GM12878 (cell line): ENCODE data around the gene MAD2L2. TPM values are rescaled to one million over a fixed set of nuclear protein-coding genes. Genes with fewer than 3 reads are reported as not detected.

Experiments used
- ATAC-seq: fragments of 200-7000 bp; cut with Tn5 transposase; 3 replicates; pipeline ENCODE4 v1.9.1; 2020; ENCODE audit warnings: mild to moderate bottlenecking, moderate library complexity
- BruUV-seq: library from RNA; stranded (reverse); fragments of 400-500 nt; replicated peaks from 2 replicates; lab custom pipeline; 2021; lab: Mats Ljungman, UMichigan
- CTCF ChIA-PET: fragments of 300-600 bp; sonication (Branson Sonifier 250); formaldehyde crosslinking; extraction: SDS; loops from one replicate; lab custom pipeline; 2021; ENCODE audit warnings: inconsistent platforms; lab: Yijun Ruan, JAX
- POLR2A ChIA-PET: fragments of 350-600 bp; formaldehyde crosslinking; extraction: SDS; loops from one replicate; lab custom pipeline; 2021; ENCODE audit warnings: inconsistent platforms; lab: Charles Lee
- RAD21 ChIA-PET: fragments of 300-600 bp; sonication (Branson Sonifier 250); formaldehyde crosslinking; loops from one replicate; lab custom pipeline; 2023; ENCODE audit warnings: antibody characterized with exemption; ENCODE audit not compliant: unreplicated experiment; lab: Charles Lee
- SMC1A ChIA-PET: fragments of 300-600 bp; sonication (Branson Sonifier 250); formaldehyde crosslinking; loops from one replicate; lab custom pipeline; 2023; ENCODE audit not compliant: unreplicated experiment, uncharacterized antibody; lab: Charles Lee
- DNase-seq: peaks from one replicate; pipeline ENCODE4 v3.0.0-alpha.2; 2011; ENCODE audit warnings: low read depth, low spot score
- FAIRE-seq: peaks from 3 replicates; lab custom pipeline; 2011; peaks lifted over from hg19 to GRCh38; lab: Jason Lieb, UNC
- H2AFZ ChIP-seq: 2 replicates; pipeline ENCODE4 v1.6.0; 2011; ENCODE audit warnings: low read depth, low read length, control low read depth; ENCODE audit not compliant: control insufficient read depth
- H3K27ac ChIP-seq: 2 replicates; pipeline ENCODE4 v1.5.1; 2011; ENCODE audit warnings: control low read depth; ENCODE audit not compliant: control insufficient read depth, insufficient read depth
- H3K27me3 ChIP-seq, 2 experiments: replicated peaks in 1 of 2; 2 replicates each; pipeline versions ENCODE4 v1.6.0 to v1.6.1; 2011; ENCODE audit warnings: low read length in 1 of 2; ENCODE audit not compliant: control insufficient read depth in 2 of 2, insufficient read depth in 2 of 2
- H3K36me3 ChIP-seq, 2 experiments: 2 replicates each; pipeline ENCODE4 v1.5.1; 2011; ENCODE audit warnings: low read length in 1 of 2; ENCODE audit not compliant: control insufficient read depth in 2 of 2, insufficient read depth in 2 of 2
- H3K4me1 ChIP-seq: 2 replicates; pipeline ENCODE4 v1.6.1; 2011; ENCODE audit warnings: mild to moderate bottlenecking, low read length, moderate library complexity, mixed read lengths; ENCODE audit not compliant: control insufficient read depth, insufficient read depth
- H3K4me2 ChIP-seq: 2 replicates; pipeline ENCODE4 v1.6.0; 2011; ENCODE audit warnings: control low read depth; ENCODE audit not compliant: control insufficient read depth, insufficient read depth
- H3K4me3 ChIP-seq: fragments of 200-600 bp; sonication (generic); 2 replicates; pipeline ENCODE4 v1.5.1; 2016
- H3K79me2 ChIP-seq: 2 replicates; pipeline ENCODE4 v1.6.0; 2011; ENCODE audit warnings: low read length; ENCODE audit not compliant: control insufficient read depth, insufficient read depth
- H3K9ac ChIP-seq: 2 replicates; pipeline ENCODE4 v1.8.0; 2011; ENCODE audit warnings: low read length, control low read depth, mixed read lengths; ENCODE audit not compliant: control insufficient read depth, insufficient read depth
- H3K9me3 ChIP-seq: replicated peaks from 3 replicates; pipeline ENCODE4 v1.5.1; 2011; ENCODE audit warnings: mild to moderate bottlenecking, low read length; ENCODE audit not compliant: control insufficient read depth, insufficient read depth
- H4K20me1 ChIP-seq: 2 replicates; pipeline ENCODE4 v1.6.0; 2011; ENCODE audit not compliant: control insufficient read depth, insufficient read depth
- GABPA ChIP-seq: IDR thresholded peaks from 2 replicates; pipeline ENCODE4 v1.6.1; 2014; ENCODE audit warnings: antibody characterized with exemption, low read depth, mild to moderate bottlenecking, inconsistent platforms
- SMAD1 ChIP-seq: fragments of 450-650 bp; IDR thresholded peaks from 2 replicates; pipeline ENCODE4 v1.6.1; 2018; ENCODE audit warnings: mild to moderate bottlenecking, low read depth; ENCODE audit not compliant: partially characterized antibody
- WGBS: methylation state at CpG from one replicate; pipeline ENCODE4 v1.1.6; 2016; ENCODE audit warnings: low lambda C conversion rate; ENCODE audit not compliant: insufficient replicate concordance, insufficient coverage; ENCODE audit errors: missing lambda C conversion rate; 5-methylcytosine and 5-hydroxymethylcytosine counted together
- in situ Hi-C: fragments of 300-500 bp; cut with MboI; formaldehyde crosslinking; loops from 9 replicates; pipeline ENCODE4 v1.14.3; 2018; ENCODE audit warnings: mixed read lengths
- intact Hi-C: fragments of 100-400 bp; cut with micrococcal nuclease; formaldehyde crosslinking; loops from one replicate; pipeline ENCODE4 v1.14.2; 2022; ENCODE audit not compliant: unreplicated experiment
- polyA plus RNA-seq, 11 experiments: library from polyadenylated mRNA; depleted of rRNA in 4 of 11; unstranded in 6 of 11; stranded (reverse) in 5 of 11; fragments of >200 nt; fragmentation: Nextera tagmentation in 4 of 11; fragmentation: Illumina TruSeq in 1 of 11; extraction: Ambion mirVana in 4 of 11; extraction: Trizol in 1 of 11; gene quantifications; 1 replicate in 1 of 11; 2 replicates in 10 of 11; pipeline versions ENCODE4 v1.2.1 to v1.2.3, GENCODE V29; 2011 to 2016; ENCODE audit warnings: inconsistent platforms in 2 of 11, missing spikeins in 2 of 11, low read depth in 1 of 11
- total RNA-seq, 4 experiments: library from RNA; depleted of rRNA in 3 of 4; stranded (reverse); fragments of >200 nt in 3 of 4; fragmentation: Illumina TruSeq in 1 of 4; extraction: Trizol in 1 of 4; gene quantifications; 2 replicates each; pipeline versions ENCODE4 v1.2.1 to v1.2.3, GENCODE V29; 2013 to 2021
- TF ChIP-seq, protein P1 (sequence below): fragments of 450-650 bp; IDR thresholded peaks from 2 replicates; pipeline ENCODE4 v1.6.1; 2016; ENCODE audit warnings: mild to moderate bottlenecking, moderate library complexity, borderline replicate concordance

MAD2L2 gene
- total and polyA plus RNA-seq, 10 of the 15 experiments (the other 5 are each of a cell fraction or from before 2014, with no cell fraction given): 3.5 to 95.0 (median 53.2) TPM

DNA sequence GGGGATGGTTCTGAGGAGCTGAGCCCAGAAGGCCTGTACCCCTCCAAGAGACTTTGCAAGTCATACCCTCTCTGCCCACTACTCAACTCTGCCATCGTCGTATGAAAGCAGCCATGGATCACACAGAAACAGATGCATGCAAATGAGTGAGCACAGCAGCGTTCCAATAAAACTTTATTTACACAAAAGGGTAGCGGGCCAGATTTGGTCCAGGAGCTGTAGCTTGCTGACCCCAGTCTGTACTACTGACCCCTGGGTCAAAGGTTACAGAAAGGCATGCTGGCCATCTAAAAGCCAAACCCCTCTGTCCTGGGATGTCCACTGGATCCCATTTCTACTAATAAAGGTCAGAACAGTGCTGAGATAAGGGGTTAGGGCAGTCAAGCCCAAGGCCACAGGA, 46.2 kb upstream of the MAD2L2 start:
- Histone ChIP-seq H2AFZ (no peak overlapping the region), H3K4me1 (peaks cover 10% of the 10 kb centered on the region), H4K20me1 (no peaks in the 10 kb centered on the region), H3K4me2 (no peak overlapping the region), H3K27ac (no peak overlapping the region), H3K9me3 (no peaks in the 10 kb centered on the region), H3K36me3 (no peaks in the 10 kb centered on the region), H3K27me3 (no peaks in the 10 kb centered on the region), H3K79me2 (no peaks in the 10 kb centered on the region), H3K4me3 (no peak overlapping the region), H3K9ac (no peak overlapping the region)
- ChIA-PET POLR2A (no interaction called here), CTCF (interaction anchor here (0.8 kb wide), 1 partner anchor 83 kb away, joined by 3 read pairs; no protein-coding TSS in a partner anchor), RAD21 (interaction anchor here (1.5 kb wide), 1 partner anchor 83 kb away, joined by 3 read pairs; no protein-coding TSS in a partner anchor), SMC1A (no interaction called here)
- no TSS peak for BruUV-seq
- ATAC-seq (no peak), FAIRE-seq (no peak), DNase-seq (no peak)
- TF ChIP-seq, protein P1, sequence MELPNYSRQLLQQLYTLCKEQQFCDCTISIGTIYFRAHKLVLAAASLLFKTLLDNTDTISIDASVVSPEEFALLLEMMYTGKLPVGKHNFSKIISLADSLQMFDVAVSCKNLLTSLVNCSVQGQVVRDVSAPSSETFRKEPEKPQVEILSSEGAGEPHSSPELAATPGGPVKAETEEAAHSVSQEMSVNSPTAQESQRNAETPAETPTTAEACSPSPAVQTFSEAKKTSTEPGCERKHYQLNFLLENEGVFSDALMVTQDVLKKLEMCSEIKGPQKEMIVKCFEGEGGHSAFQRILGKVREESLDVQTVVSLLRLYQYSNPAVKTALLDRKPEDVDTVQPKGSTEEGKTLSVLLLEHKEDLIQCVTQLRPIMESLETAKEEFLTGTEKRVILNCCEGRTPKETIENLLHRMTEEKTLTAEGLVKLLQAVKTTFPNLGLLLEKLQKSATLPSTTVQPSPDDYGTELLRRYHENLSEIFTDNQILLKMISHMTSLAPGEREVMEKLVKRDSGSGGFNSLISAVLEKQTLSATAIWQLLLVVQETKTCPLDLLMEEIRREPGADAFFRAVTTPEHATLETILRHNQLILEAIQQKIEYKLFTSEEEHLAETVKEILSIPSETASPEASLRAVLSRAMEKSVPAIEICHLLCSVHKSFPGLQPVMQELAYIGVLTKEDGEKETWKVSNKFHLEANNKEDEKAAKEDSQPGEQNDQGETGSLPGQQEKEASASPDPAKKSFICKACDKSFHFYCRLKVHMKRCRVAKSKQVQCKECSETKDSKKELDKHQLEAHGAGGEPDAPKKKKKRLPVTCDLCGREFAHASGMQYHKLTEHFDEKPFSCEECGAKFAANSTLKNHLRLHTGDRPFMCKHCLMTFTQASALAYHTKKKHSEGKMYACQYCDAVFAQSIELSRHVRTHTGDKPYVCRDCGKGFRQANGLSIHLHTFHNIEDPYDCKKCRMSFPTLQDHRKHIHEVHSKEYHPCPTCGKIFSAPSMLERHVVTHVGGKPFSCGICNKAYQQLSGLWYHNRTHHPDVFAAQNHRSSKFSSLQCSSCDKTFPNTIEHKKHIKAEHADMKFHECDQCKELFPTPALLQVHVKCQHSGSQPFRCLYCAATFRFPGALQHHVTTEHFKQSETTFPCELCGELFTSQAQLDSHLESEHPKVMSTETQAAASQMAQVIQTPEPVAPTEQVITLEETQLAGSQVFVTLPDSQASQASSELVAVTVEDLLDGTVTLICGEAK: peak; percentile 69
- TF ChIP-seq GABPA: no peak
- TF ChIP-seq SMAD1: no peak
- intact Hi-C loops (no loop called here), in situ Hi-C loops (no loop called here)
- 61% methylated on average over 4 of the region's 4 CpGs for WGBS
